Stimulated activated CD4-positive, alpha-beta T cell treated with anti-CD3 and anti-CD28 coated beads, Interleukin-1b, Interleukin-23, amount 100 ng/mL, for 1 hour (primary cell): ENCODE measurements around the gene TPRX2.
"Not testable (repeated sequence)": the region's sequence is repeated elsewhere in the genome, so short reads cannot be mapped to it uniquely, and the experiment has no call there.

Experiments used
- DNase-seq, 2 donors: peaks; one replicate each; pipeline ENCODE4 v3.0.0-alpha.2; 2020; ENCODE audit warnings: low read depth in 2 of 2

TPRX2 gene

DNA sequence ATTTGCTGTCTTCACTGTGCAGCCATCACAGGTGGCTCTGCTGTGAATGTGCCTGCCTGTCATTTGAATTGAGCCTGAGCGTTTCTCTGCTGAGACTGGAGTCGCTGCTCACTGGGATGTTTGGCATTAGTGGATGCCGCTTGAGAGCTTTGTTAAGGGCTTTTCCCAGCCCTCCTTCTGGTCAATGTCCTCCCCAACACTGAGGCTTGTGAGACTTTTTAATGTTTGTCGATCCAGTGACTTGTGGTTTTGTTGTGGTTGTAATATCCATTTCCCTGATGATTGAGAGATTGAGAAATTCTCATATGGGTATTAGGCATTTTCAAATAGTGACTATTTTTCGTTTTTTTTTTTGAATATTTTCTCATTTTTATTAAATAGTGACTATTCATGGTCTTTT lies 2.6 kb downstream of the TPRX2 start:
- no peak for DNase-seq

DNA sequence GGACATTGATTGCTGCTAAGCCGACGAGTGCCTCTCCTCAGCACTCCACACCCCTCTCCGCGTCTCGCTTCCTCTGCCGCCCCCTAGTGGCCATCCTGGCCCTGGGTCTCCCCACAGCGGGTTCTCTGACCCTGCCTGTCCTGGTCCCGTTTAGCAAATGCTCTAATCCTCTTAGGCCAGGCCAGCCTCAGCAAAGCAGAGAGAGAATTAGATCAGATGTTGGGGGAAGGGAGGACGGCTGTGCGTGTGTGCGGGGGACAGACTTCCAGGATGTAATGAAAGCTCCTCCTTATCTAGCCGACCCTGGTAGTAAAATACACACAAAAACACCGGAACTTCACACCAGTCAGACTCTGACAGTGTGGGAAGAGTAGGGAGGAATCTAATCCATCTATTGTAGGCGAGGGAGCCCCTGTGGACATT lies 4.5 kb downstream of the TPRX2 start:
- peak; percentile 55 to 88 for DNase-seq

DNA sequence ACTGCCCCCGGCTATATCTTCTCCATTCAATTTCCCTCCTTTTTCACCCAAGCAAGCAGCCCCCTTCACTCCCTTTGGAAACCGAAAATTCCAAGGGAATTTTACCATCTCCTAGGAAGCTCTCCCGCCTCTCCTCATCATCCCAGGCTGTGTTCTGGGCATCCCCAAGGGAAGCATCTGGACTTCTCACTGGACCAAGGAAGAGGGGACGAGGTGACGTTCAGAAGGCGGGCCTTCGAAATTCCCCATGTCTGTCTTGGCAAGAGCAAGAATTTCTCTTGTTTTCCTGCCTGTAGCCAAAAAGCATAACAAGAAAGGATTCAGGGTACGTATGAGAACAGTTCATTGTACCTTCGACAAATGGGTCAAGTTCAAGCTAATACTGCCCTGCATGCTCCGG lies 6.1 kb downstream of the TPRX2 start:
- no peak for DNase-seq

GRCh38 chr19:47878906-47879305 lies 19.9 kb downstream of the TPRX2 start:
- no peak for DNase-seq

GRCh38 chr19:47879385-47879784 lies 20.4 kb downstream of the TPRX2 start:
- not testable (repeated sequence) for DNase-seq

GRCh38 chr19:47881757-47882156 lies 22.7 kb downstream of the TPRX2 start:
- no peak for DNase-seq

DNA sequence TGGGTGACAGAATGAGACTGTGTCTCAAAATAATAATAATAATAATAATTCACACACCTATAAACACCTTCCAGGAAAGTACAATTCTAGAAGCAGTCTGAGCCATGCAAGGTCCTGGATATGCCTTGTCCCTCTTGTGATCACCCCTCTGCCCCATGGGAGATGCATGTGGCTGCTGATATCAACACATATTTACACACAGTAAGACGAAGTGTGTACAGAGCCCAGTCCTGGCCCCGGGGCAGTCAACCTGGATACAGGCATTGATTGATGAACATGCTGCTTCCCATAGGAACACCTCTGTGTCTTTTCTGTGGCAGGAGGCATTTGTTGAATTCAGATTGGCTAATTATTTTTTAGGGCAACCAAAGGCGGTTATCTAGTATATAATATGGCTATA lies 23.9 kb downstream of the TPRX2 start:
- no peak for DNase-seq

- no peak for DNase-seq
Measured at GRCh38 chr19:47885067-47885463, 26.0 kb downstream of the TPRX2 start.

DNA sequence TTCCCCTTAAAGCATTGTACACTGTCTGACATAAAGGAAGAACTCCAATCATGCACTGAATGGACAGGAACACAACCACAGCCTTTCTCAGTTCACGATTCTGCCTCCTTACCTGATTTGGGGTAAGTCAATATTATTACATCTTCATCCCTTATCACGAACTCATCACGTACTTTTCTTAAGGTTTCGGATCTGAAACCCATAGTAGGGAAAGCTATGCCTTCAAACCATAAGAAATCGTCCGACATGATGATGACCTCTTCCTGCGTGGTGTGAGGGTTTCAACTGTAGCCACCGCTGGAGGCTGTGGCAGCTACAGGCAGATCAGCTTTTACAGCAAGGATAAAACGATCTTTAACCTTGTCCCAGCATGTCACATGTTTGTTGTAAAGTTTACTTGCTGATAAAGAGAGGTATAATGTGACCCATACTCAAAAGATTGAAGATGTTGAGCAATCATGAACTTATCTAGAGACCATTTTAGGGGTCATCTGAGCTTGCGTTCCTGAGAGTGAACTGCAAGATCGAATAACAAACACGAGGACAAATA lies 27.1 kb downstream of the TPRX2 start, which contains the start of gene SULT2A1:
SULT2A1 (minus strand) TSS at position 306 of the 550 bp plus-strand sequence; CDS start at position 248, 58 bp downstream.
- no peak for DNase-seq

- no peak for DNase-seq
Measured at GRCh38 chr19:47890865-47891621, 32.0 kb downstream of the TPRX2 start.

DNA sequence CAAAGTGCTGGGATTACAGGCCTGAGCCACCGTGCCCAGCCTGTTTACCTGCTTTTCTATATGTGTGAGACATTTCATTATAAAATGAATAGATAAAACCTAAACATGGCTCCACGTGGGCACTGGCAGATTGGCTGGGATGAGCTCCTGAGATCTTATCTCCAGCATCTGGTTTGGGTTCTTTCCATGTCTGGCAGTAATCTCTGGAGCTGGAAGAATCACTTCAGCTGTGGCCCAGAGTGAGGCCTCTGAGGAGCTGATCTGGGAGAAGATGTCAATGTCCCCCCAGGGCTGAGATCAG lies 32.5 kb downstream of the TPRX2 start:
- DNase-seq, result no peak

GRCh38 chr19:47891923-47892666 lies 33.1 kb downstream of the TPRX2 start:
- no peak for DNase-seq

- no peak for DNase-seq
Measured at GRCh38 chr19:47895165-47895782, 36.2 kb downstream of the TPRX2 start.

DNA sequence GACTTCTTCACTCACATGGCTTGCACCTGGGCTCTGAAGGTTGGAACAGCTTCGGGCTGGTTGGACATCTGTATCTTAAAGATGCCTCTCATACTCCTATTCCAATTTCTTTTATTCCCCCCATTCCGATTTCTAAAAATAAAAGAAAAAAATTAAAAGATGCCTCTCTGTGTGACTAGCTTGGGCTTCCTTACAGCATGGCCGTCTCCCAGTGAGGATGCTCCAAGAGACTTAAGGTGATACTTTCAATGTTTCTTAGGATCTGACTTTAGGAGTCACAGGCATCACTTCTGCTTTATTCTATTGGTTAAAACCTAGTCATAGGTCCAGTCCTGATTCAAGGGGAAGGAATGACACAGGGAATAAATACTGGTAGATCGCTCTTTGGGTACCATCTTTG lies 37.0 kb downstream of the TPRX2 start:
- DNase-seq, result no peak

- DNase-seq, result no peak
Measured at GRCh38 chr19:47896773-47897172, 37.7 kb downstream of the TPRX2 start.

- no peak for DNase-seq
Measured at GRCh38 chr19:47897861-47898260, 38.8 kb downstream of the TPRX2 start.

- no peak for DNase-seq
Measured at GRCh38 chr19:47899335-47899734, 40.3 kb downstream of the TPRX2 start.

GRCh38 chr19:47901370-47901769 lies 42.3 kb downstream of the TPRX2 start:
- DNase-seq, result no peak

GRCh38 chr19:47909350-47909749 lies 50.3 kb downstream of the TPRX2 start:
- DNase-seq, result peak; percentile 37 to 43

- DNase-seq, result not testable (repeated sequence)
Measured at GRCh38 chr19:47910191-47910590, 51.2 kb downstream of the TPRX2 start.
